ENCODE results near the gene GCA. TPM values are rescaled to one million over a fixed set of nuclear protein-coding genes. Genes with fewer than 3 reads are reported as not detected.
A peak's percentile ranks its signal among the peaks of the same experiment; 100 is the strongest.

GCA gene
- total and polyA plus RNA-seq, 2 of the 13 experiments (the other 11 are each of a cell fraction or from before 2014, with no cell fraction given), result 42.0 to 48.3 TPM

DNA sequence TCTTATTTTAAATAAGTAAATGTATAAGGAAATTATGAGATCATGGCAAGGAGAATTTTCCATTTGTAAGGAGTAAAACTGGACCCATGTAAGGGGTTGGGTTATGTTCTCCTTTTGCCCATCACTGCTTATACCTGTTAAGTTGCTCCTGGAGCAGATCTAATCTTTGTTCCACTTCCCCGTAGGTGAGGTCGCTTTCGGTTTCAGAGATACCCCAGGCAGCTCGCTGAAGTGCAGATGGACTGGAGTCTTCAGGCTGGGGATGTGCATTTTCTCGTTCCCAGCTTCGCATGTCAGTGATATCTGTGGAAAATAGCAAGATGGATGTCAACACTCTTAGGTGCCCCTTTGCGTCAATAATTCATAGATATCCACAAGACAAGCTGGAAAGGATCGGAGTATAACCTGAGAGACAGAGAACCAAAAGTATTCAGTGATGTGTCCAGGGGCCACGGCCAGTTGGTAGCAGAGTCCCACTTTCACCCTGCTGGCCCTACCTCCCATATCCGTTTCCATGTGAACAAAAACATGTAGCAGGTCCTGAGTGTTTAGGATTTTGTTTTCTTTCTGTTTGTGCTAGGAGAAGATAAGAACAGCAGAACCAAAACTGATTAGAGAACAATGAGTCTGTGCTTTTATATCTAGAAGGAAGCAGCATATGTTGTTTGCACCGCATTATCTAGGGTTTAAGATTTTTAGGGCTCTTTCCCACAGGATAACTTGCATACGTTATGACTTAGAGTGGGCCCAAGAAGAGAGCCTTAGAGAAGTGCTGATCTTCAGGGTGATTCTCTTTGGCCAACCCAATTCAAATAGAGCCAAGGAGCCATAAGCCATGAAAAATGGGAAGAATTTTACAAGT, 36.0 kb downstream of the GCA start:
- FAIRE-seq (no peak), DNase-seq (ENCODE audit: low spot score) (no peak), ATAC-seq (peak; percentile 74)
- no peak overlapping the region for H3K27ac ChIP-seq (ENCODE audit: extremely low read length, insufficient read depth, low read length)
- ChIA-PET POLR2A (no interaction called here), CTCF (ENCODE audit: low intra/inter-chr PET ratio, low total read pairs) (no interaction called here)
- no peaks in the 10 kb centered on the region for H3K4me1 ChIP-seq (ENCODE audit: insufficient read depth, low read length)
- in situ Hi-C loops (cut with HindIII; ENCODE audit: extremely low pct_ligation_motif_present, low pct_unique_long_range_greater_than_20kb) (no loop called here), intact Hi-C loops (cut with micrococcal nuclease; ENCODE audit: unreplicated experiment) (no loop called here)
- TF ChIP-seq SP2 (CRISPR knock-in tag; IDR thresholded peaks at IDR 0.05) (no peak), NONO (IDR thresholded peaks at IDR 0.05) (no peak), NONO (CRISPR knock-in tag; conservative IDR thresholded peaks at IDR 0.05) (no peak), ZSCAN12 (CRISPR knock-in tag; IDR thresholded peaks at IDR 0.05) (no peak)
- TF ChIP-seq, protein P1, sequence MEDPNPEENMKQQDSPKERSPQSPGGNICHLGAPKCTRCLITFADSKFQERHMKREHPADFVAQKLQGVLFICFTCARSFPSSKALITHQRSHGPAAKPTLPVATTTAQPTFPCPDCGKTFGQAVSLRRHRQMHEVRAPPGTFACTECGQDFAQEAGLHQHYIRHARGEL (CRISPR knock-in tag; IDR thresholded peaks at IDR 0.05), result no peak
- H3K9ac ChIP-seq (ENCODE audit: insufficient read depth, low read depth, low read length), result no peak overlapping the region
- H3K4me3 ChIP-seq (replicated peaks in 1 of 3; ENCODE audit: insufficient read depth in 1 of 3, low read depth in 2 of 3, low read length in 3 of 3), result peak overlapping the region in 1 of 3 experiments; percentile 10; a peak in 1 of 6 replicates
- H3K36me3 ChIP-seq (replicated peaks in 1 of 2; ENCODE audit: control insufficient read depth in 1 of 2, insufficient read depth in 2 of 2, low read length in 2 of 2), result no peaks in the 10 kb centered on the region
- 25% methylated on average over 12 of the region's 12 CpGs for WGBS (ENCODE audit: low lambda C conversion rate)
- H2AFZ ChIP-seq (ENCODE audit: low read length), result peak overlapping the region; percentile 31
- no TSS peak for BruUV-seq (replicated peaks)
- H3K79me2 ChIP-seq (ENCODE audit: insufficient read depth, low read length), result no peaks in the 10 kb centered on the region
- H3K4me2 ChIP-seq (ENCODE audit: low read depth, low read length), result peak overlapping the region; percentile 51
- peaks cover 0 to 9% of the 10 kb centered on the region in 2 experiments; a peak in 1 of 5 replicates for H3K27me3 ChIP-seq (ENCODE audit: control insufficient read depth in 1 of 2, insufficient read depth in 2 of 2, low read length in 2 of 2)
- no peaks in the 10 kb centered on the region for H4K20me1 ChIP-seq (ENCODE audit: insufficient read depth, low read length)
- H3K9me3 ChIP-seq (ENCODE audit: low read length), result no peaks in the 10 kb centered on the region

GRCh38 chr2:162381851-162382250, 37.9 kb downstream of the GCA start:
- no peak overlapping the region for H3K4me2 ChIP-seq (ENCODE audit: low read depth, low read length)
- no peak overlapping the region for H3K9ac ChIP-seq (ENCODE audit: insufficient read depth, low read depth, low read length)
- no peak overlapping the region for H2AFZ ChIP-seq (ENCODE audit: low read length)
- peaks cover 0 to 9% of the 10 kb centered on the region in 2 experiments; a peak in 1 of 5 replicates for H3K27me3 ChIP-seq (ENCODE audit: control insufficient read depth in 1 of 2, insufficient read depth in 2 of 2, low read length in 2 of 2)
- intact Hi-C loops (cut with micrococcal nuclease; ENCODE audit: unreplicated experiment) (no loop called here), in situ Hi-C loops (cut with HindIII; ENCODE audit: extremely low pct_ligation_motif_present, low pct_unique_long_range_greater_than_20kb) (no loop called here)
- ATAC-seq (no peak), DNase-seq (ENCODE audit: low spot score) (no peak), FAIRE-seq (no peak)
- H3K27ac ChIP-seq (ENCODE audit: extremely low read length, insufficient read depth, low read length), result no peak overlapping the region
- ChIA-PET POLR2A (no interaction called here), CTCF (ENCODE audit: low intra/inter-chr PET ratio, low total read pairs) (no interaction called here)
- no TSS peak for BruUV-seq (replicated peaks)
- no peaks in the 10 kb centered on the region for H4K20me1 ChIP-seq (ENCODE audit: insufficient read depth, low read length)
- no peaks in the 10 kb centered on the region for H3K4me1 ChIP-seq (ENCODE audit: insufficient read depth, low read length)
- no peaks in the 10 kb centered on the region for H3K9me3 ChIP-seq (ENCODE audit: low read length)
- WGBS (ENCODE audit: low lambda C conversion rate), result 2% methylated on average over 4 of the region's 4 CpGs
- no peak overlapping the region for H3K4me3 ChIP-seq (replicated peaks in 1 of 3; ENCODE audit: insufficient read depth in 1 of 3, low read depth in 2 of 3, low read length in 3 of 3)
- TF ChIP-seq ZNF18 (CRISPR knock-in tag; IDR thresholded peaks at IDR 0.05; ENCODE audit: insufficient replicate concordance) (no peak), ZNF614 (CRISPR knock-in tag; IDR thresholded peaks at IDR 0.05; ENCODE audit: borderline replicate concordance) (no peak), NCOR1 (IDR thresholded peaks at IDR 0.05; ENCODE audit: borderline replicate concordance, low read length) (no peak), ZNF431 (CRISPR knock-in tag; IDR thresholded peaks at IDR 0.05; ENCODE audit: borderline replicate concordance, low read depth) (no peak), KDM1A (CRISPR knock-in tag; IDR thresholded peaks at IDR 0.05) (no peak), RBM22 (optimal IDR thresholded peaks at IDR 0.05; ENCODE audit: low read length) (no peak), PRPF4 (IDR thresholded peaks at IDR 0.05; ENCODE audit: low read depth, low read length, poor library complexity, severe bottlenecking) (no peak)
- no peaks in the 10 kb centered on the region for H3K36me3 ChIP-seq (replicated peaks in 1 of 2; ENCODE audit: control insufficient read depth in 1 of 2, insufficient read depth in 2 of 2, low read length in 2 of 2)
- H3K79me2 ChIP-seq (ENCODE audit: insufficient read depth, low read length), result no peaks in the 10 kb centered on the region
